A673 (cell line): ENCODE data around the gene TNRC6A.

Experiments used
- EZH2 ChIP-seq: fragments of 200-600 bp; sonication (generic); IDR thresholded peaks from 2 replicates; pipeline ENCODE4 v1.6.1; 2017; ENCODE audit warnings: borderline replicate concordance, low read depth, mild to moderate bottlenecking, mixed read lengths, antibody characterized with exemption, low read length; ENCODE audit not compliant: poor library complexity, severe bottlenecking
- TF ChIP-seq, protein P1 (sequence below): fragments of 300-800, 200-600 bp; sonication (generic); conservative IDR thresholded peaks from 2 replicates; pipeline ENCODE4 v1.5.1; 2017; ENCODE audit warnings: low read depth, mild to moderate bottlenecking, antibody characterized with exemption, low read length, moderate library complexity, mixed read lengths

DNA sequence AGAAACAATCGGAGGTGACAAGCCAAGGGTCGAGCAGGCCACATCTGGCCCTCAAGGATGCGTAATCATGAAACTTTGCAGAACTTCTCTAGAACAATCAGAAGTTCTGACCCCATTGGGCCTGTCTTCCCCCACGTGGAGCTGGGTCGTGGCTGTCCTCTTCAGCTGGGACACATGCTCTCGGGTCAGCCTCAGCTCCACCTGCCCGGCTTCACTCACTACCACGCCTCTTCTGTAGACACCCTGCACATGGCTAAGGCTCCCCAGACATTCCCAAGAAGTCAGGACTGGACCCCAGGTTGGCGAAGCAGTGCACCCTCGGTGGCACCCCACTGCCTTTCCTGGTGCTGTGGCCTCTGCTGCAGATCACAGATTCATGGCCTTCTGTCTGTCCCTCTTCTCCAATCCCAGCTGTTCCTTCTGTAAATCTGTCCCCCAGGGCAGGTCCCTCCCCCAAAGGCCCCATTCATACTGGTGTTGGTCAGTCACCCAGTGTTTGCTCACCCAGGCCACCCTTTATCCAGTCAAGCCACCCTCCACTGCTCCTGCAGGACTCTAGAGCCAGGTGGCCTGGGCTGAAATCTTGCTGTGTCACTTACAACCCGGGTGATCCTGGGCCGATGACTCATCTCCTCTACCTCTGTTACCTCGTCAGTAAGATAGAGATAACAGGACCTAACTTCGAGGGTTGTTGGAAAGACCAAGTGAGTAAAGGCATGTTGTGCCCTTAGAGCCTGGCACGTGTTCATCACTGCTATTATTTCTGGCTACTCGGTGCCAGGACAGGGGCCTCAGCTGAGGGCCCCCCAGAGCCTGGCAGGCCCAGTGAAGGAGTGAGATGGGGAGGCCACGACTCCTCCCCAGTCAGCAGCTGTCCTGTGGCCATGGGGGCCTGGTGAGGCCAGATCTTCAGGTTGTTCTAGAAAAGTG, 114.9 kb downstream of the TNRC6A start:
- TF ChIP-seq, protein P1, sequence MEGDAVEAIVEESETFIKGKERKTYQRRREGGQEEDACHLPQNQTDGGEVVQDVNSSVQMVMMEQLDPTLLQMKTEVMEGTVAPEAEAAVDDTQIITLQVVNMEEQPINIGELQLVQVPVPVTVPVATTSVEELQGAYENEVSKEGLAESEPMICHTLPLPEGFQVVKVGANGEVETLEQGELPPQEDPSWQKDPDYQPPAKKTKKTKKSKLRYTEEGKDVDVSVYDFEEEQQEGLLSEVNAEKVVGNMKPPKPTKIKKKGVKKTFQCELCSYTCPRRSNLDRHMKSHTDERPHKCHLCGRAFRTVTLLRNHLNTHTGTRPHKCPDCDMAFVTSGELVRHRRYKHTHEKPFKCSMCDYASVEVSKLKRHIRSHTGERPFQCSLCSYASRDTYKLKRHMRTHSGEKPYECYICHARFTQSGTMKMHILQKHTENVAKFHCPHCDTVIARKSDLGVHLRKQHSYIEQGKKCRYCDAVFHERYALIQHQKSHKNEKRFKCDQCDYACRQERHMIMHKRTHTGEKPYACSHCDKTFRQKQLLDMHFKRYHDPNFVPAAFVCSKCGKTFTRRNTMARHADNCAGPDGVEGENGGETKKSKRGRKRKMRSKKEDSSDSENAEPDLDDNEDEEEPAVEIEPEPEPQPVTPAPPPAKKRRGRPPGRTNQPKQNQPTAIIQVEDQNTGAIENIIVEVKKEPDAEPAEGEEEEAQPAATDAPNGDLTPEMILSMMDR: no peak
- no peak for TF ChIP-seq EZH2
